ENCODE results near the gene ARMC3.
"Not testable (repeated sequence)": the region's sequence is repeated elsewhere in the genome, so short reads cannot be mapped to it uniquely, and the experiment has no call there.

The ARMC3 gene

DNA sequence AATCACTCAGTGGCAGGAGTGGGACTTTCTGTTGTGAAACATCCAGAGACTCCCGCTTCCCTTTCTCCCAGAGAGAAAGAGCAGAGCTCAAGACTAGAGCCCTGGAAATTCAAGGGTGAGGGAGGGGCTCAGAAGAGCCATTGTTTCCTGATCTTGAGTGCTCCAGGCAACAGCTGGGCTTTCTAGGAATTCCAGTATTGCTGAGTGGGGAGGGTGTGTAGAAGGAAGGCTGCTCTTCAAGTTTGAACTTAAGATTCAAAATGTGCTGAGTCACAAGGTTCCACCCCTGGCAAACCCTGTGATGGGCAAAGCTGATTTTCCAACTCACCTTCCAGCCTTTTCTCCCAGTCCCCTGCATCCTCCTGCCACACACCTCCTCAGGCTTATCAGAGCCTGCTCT, 125.2 kb downstream of the ARMC3 start:
- no peak for DNase-seq

DNA sequence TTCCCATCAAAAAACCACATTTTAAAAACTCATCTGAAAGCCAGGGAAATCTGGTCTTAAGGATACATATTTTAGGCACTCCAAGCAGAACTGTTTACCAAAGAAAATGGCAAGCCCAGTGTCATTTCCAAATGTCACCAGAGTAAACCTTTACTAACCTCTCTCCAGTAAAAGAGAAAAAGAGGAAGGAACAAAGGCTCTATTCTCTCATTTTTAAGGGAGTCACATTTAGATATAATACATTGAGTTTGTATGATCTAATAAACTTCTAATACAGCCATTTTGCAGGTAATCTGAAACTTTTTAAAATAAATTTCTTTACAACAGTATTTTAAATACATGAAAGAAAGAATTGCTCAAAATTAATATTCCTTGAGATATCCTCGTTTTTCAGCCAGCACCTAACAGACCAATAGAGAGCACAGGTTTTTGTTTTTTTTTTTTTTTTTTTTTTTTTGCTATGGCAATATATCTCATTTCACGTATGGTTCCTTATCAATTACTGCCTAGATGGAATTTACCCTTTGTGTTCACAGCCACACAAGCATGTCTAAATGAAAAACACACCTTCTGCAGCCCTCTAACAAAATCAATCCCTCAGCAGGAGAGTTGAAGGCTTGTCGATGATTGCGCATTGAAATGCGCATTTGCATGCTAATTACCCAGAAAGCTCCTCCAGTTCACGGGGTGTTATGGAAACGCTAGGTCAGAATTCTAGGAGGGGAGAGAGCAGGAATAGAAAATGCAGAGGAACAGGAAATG, 127.8 kb downstream of the ARMC3 start:
- no peak for DNase-seq

DNA sequence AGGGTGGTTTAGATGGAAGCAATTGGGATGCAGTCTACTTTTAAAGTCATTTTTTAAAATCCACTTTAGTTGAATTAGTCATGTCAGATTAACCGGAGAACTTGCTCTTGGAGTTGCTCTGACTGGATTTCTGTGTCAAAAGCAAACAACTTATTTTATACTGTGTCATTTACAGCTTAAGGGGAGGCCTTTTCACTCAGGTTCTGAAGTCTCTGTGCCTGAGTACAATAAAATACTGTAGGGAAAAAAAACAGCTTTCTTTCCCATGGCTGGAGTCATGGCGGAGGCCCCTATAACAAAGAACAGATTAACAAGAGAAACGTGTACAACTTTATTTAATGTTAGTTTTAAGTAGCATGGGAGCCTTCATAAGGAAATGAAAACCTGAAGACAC, 128.3 kb downstream of the ARMC3 start:
- DNase-seq = no peak

DNA sequence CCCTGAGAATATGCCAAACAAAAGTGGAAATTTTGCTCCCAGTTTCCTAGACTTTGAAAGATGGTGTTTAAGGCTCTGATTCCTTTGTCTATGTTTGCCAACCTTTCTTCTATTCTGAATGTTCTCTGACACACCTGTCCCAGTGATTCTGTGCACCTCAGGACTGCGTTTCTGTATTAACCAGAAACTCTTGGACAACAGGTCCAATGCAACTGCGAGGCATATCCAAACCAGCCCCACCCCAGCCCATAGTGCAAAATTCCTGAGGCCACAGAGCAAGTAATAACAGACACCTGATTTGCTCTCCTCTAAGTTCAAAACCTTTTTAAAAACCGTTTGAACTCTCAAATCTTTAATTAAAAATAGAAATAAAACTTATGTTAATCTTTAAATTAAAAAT, 130.5 kb downstream of the ARMC3 start:
- DNase-seq = no peak

DNA sequence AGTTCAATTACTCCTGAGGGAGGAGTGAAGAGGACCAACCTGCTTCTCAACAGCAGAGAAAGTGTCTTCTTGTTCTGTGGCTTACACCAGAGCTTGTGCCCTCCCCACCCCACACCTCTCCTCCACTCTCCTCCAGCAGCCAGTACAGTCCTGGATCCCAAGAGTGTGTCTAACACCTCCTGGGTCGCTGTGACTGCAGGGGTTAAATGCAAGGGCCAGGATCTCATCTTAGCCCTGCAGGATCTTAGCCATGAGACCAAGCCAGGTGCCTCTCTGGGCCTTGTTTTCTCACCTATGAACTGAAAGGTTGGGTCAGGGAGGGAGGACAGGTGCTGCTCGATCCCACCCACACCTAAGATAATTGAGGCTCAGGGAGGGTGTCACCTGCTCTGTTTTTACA, 133.1 kb downstream of the ARMC3 start:
- DNase-seq = no peak

DNA sequence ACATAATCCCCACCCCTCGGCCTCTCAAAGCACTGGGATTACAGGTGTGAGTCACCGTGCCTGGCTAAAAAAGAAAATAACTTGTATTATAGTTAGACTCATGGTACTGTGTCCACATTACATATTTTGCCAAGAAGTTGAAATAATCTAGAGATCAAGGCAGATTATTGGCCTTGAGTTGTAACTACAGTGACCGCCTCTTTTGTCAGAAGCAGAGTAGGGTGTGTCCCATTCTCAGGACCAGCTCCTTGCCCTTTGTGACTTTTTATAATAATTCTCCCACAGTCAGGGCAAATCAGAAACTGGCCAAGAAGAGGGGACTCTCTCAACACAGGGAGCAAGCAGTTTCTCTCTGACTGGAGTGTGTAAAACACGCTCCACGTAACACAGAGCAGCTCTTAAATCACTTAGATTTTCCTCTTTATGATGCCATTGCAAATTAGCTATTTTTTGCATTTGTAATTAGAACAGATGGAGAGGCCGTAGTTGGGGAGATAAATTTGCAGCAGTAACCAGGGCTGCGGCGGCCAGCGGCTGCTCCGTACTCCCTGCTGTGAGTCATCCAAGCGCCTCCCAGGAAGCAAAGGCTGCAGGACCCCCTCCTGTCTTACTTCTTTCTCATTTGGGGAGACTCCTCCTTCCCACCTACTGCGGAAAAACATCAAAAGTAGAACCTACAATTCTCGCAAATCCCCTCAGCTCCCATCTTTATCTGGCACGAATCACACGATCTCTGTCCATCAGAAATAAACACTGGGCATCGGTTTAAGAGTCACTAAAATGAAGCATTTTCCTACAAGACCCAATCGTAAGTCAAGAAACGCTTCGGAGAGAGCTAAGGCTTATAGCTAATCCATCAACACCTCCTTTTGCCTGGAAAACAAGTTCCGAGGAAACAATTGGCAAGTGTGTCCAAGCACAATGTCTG, 135.5 kb downstream of the ARMC3 start:
- no peak for DNase-seq

DNA sequence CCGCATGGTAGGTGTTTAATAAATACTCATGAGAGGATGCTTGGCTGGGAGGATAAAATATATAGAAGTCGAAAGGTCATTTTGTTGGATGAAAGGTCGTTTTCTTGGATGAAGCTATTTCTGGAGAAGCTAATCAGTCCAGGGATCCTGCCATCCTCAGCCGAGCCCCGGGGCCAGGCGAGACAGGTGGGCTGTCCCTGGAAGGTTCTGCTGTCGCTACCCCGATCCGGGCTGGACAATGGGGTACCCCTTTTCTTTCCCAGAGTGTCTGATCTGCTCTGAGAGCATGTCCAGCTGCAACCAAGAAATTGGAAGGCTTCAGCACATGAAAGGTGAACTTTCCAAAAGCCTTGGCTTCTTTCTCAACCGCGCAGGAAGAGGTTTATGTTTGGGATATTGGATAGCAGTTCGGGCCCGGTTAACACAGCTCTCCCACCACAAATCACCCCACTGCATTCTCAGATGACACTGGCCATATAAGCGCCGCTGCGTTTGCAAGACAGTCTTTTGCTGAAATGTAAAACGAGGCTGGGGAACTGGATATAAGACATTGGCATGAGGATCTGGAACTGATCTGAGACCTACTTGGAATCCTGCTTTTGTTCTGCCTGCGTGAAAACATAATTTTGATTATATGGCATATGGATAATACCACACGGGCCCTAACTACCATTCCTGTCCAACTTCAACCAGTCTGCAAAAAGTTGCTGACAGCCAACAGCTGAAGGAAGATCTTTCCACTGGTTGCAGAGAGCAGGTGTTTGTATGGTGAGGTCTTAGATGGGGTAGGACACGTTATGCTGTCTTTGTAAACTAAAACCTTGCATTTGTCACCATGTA, 136.3 kb downstream of the ARMC3 start:
- DNase-seq = no peak

DNA sequence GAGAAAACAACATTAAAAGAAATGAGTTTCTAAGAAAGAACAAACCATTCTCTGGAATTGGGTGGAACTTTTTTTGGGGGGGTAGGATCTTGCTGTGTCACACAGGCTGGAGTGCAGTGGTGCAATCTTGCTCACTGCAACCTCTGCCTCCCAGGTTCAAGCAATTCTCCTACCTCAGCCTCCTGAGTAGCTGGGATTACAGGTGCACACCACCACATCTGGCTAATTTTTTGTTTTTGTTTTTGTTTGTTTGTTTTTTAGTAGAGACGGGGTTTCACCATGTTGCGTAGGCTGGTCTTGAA, 136.9 kb downstream of the ARMC3 start:
- not testable (repeated sequence) for DNase-seq

DNA sequence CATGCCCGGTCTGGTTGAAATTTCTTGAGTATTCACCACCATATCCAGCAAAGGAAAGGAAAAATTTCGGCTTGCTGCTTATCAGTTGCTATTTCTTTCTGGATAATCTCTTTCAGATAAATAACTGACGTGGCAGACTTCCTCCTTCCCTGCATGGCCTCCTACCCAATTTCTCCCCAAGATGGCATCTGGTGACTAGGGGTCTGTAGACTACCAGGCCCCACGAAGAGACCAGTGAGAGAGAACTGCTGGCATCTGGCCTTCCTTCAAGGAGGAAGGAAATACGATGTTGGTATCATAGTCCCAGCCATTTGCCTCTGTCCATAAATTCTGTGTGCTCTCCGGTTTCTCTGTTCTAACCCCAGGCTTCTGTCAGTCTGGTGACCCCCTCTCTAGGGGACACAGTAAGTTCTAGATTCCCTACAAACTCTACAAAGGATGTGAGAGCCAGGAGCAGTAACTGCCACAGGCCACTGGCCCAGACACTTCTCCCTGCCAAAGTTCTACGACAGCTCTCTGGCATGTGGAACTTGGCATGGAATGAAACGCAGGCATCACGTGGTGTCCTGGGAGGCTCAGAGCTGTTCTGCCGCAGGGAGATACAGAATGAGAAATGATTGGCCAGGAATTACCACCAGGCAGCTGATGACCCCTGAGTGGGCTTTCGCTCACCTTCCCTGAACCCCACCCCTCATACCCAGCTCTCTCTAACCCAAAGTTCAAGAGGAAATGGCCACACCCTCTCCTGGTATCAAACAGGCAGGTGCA, 137.5 kb downstream of the ARMC3 start:
- DNase-seq = peak; percentile 73

DNA sequence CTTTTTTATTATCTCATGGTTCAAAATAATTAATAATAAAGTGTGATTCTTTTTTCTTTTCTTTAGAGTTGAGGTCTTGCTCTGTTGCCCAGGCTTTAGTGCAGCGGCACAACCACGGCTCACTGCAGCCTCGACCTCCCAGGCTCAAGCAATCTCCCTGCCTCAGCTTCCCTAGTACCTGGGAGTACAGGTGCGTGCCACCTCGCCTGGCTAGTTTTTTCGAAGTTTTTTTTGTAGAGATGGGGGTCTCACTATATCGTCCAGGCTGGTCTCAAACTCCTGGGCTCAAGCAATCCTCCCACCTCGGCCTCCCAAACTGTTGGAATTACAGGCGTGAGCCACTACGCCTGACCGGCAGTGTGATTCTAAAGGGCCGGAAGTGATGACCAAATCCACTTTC, 139.5 kb downstream of the ARMC3 start:
- no peak for DNase-seq

DNA sequence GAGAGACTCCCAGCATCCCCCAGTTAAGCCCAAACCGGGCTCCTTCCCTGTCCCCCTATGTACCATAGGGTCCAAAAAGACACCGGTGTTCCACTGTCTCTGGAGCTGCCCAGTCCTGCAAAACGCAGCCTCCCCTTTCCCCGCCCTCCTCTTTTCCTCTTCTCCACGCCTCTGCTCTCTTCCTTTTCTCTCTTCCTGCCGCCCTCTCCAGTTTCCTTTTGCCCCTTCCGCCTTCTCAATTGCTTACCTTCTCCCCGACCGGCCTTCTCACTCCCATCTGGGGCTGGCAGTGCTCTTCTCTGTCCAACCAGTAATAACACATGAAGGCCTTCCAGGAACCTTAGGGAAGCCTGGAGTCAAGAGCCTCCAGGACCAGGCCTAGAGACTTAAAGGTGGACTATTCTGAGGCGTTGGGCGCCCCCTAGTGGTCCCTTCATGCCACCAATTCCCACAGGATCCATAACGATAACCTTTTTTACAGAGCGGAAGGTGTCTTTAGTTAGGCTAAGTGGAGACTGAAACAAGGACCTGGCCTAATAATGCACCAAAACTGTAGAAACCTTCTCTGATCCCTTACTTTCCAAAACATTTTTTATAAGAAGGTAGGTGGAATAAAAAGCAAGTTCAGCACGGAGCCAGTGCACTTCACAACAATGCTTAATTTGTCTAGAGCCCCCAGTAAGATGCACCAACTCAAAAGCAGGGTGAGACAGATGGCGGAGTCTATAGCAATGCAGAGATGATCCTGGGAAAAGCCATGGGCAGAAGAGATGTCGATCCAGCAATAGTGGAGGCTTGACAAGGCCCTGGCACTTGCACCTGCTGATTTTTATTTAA, 140.3 kb downstream of the ARMC3 start:
- DNase-seq = peak; percentile 76

DNA sequence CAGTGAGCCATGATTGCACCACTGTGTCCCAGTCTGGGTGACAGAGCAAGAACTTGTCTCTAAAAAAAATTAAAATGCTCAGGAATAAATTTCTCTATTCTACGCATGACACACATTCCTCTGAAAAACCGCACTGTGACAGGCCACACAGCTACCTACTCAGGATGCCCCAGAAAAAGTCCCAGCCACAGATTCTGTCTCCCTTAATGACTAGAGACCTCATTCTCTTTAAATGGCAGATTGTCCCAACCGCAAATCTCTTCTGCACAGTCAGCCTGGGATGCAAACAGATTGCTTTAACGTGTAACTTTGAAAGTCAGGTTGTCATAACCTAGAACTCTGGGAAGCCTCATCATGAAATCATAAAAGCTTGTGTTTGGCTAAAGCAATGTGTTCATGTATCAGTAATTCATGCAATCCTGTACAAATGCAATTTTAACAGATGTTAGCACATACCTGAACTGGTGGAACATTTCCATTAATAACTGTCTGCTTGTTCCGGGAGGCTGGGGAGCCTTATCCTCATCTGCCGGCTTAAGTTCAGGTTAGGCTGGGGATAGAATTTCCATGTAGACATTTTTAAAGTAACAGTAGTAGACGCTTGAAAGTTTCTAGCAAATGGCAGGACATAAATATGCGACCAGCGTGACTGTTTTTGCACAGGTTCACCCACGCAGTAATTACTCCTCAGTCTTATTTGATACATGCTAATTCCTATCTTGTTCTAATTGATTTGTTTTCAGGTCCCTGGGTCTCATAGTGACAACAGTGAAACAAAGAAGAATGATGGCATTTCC, 141.4 kb downstream of the ARMC3 start:
- DNase-seq = no peak

DNA sequence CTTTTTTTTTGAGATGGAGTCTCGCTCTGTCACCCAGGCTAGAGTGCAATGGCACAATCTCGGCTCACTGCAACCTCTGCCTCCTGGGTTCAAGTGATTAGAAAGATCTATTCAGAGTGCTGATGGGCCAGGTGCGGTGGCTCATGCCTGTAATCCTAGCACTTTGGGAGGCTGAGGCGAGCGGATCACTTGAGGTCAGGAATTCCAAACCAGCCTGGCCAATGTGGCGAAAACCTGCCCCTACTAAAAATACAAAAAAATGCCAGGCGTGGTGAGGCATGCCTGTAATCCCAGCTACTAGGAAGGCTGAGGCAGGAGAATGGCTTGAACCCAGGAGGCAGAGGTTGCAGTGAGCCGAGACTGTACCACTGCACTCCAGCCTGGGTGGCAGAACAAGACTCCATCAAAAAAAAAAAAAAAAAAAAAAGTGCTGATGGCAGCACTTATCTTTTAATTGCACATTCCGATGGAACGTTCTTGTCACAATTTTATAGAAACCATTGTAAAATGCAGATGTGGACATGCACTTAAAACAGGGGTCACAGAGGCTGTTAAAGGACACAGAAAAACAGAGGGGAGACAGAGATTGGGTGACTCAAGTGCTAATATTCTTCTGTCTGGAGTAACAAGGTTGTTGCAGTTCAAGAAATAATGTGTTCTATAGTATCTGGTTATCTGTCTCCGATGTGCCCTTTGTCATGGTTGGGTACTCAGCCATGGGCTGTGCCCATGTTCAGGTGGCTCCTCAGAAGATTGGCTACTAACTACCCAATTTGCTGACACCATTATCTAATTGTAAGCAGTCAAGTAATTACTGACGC, 142.4 kb downstream of the ARMC3 start:
- DNase-seq = not testable (repeated sequence)

DNA sequence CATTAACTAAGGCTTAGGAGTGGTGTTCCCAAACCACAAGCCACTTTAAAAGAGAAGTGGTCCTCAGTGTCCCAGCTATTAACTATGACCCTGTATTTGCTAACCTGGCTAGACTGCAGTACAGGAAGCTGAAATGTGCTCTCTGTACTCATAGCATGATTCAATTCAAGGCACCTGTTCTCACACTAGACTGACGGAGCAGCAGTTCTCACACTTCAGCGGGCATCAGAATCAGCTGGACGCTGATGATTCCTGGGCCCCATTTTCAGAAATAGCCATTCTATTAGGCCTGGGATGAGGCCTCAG, 143.0 kb downstream of the ARMC3 start:
- DNase-seq = no peak

DNA sequence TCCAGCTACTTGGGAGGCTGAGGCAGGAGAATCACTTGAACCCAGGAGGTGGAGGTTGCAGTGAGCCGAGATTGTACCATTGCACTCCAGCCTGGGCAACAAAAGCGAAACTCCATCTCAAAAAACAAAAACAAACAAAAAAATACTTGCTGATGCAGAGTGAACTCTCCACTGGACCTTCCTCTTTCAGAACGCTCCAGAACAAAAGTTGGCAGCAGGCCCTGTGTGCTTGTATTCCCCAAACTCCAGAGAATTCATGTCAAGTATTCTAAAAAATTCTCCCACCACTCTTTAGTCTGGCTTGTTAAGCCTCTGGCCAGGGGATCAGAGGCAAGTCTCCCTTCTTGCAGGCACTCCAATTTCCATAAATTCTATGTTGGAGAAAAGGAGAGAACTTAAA, 144.7 kb downstream of the ARMC3 start:
- not testable (repeated sequence) for DNase-seq

DNA sequence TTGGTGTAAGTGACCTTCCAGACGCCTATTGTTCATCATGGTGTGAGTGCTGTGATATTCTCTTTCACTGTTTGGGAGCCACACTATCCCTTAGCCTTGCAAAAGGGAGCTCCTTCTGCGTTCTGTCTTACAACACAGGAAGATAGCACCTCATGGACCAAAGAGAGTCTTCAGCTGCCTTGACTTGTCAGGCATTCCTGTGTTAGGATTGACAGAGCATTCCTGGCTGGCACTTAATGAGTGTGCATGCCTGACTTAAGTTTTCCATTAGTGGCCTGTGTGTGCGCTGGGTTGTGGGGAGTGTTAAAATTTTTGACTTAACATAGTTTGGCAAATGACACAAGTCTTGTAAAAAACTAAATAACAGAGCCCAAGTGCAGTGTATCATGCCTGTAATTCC, 145.7 kb downstream of the ARMC3 start:
- DNase-seq = no peak

DNA sequence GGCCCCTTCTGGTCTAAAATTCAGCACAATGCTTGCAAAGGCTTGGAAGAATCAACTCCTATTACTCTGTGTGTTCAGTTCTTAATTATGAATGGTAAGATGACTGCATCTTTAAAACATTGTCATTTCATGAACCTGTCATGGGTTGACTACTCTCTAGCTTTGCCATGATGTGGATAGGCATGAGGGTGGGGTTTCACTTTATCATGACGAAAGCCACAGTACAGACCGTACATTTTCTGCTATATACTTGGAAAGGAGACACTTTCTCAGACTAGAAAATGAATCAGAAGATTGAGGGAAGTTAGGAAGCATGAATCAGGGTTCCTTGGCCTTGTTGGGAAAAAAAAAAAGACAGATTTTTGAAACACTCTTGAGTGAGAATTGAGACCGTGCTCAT, 147.8 kb downstream of the ARMC3 start:
- DNase-seq = no peak

DNA sequence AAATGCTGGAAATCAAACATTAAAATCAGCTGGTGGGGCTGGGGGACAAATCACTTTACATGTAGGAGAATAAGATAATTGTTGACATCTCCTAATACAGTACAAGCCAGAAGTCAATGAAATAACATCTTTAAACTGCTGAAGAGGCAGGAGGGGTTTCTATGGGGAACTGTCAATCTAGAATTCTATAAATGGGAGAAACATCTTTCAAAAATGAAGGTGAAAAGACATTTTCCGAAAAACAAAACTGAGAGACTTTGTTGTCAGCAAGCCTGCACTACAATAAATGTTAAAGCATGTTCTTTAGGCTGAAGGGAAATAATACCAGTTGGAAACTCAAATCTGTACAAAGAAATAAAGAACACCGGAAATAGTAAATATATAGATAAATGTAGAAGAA, 150.3 kb downstream of the ARMC3 start:
- DNase-seq = no peak

DNA sequence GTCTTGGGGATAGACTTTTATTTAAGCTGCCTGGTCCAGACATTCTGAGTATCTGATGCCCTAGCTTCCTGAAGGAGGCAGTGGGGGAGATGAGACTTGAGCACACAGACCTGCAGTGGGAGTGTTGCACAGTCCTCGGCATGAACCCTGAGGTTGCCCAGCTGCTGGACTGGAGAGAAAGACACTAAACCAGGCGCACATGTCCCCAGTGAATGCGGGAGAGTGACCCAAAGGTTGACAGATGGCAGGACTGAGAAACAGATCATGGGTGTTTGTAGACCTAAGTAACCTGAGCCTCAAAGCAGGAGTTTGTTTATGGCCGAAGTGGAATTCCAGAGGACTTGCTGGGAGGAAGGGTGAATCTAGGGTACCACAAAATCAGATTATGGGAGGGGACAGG, 151.8 kb downstream of the ARMC3 start:
- no peak for DNase-seq

DNA sequence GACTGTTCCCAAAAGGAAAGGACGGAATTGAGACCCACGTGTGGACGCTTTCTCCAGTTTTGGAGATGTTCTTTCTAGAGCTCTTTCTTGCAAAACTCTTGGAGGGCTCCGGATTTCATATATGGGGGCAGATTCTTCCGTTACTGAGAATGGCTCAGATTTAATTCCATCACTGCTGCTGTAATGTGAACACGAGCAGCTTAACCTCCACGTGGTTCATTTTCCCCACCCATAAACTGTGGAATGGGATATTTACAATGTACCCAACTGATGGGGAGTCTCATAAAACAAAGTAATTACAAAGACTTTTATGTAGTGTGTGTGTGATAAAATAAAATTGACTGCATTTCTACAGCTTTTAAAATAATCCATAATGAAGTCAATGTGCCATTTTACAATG, 152.4 kb downstream of the ARMC3 start:
- no peak for DNase-seq

All from right forelimb (tissue), 1 donor.